Activated T-cell treated with anti-CD3 and anti-CD28 coated beads for 24 hours (primary cell): Measurements from ENCODE around the gene EIF3L.

Source experiments
- DNase-seq: peaks from one replicate; pipeline ENCODE4 v3.0.0-alpha.2; 2020; ENCODE audit warnings: low read depth

EIF3L gene

GRCh38 chr22:37905534-37906363 lies 56.5 kb downstream of the EIF3L start, which contains the start of gene MICALL1:
MICALL1 (plus strand) TSS chr22:37906297; CDS start chr22:37906423, 126 bp downstream.
- DNase-seq = peak; percentile 34

GRCh38 chr22:37906364-37907008 lies 57.3 kb downstream of the EIF3L start:
- peak; percentile 16 for DNase-seq

GRCh38 chr22:37907036-37907954 lies 58.1 kb downstream of the EIF3L start:
- no peak for DNase-seq

- DNase-seq = no peak
These were observed 60.5 kb downstream of the EIF3L start for GRCh38 chr22:37909766-37910165.

GRCh38 chr22:37910890-37911672 lies 61.9 kb downstream of the EIF3L start:
- DNase-seq = no peak

- DNase-seq = no peak
These were observed 62.5 kb downstream of the EIF3L start for GRCh38 chr22:37911697-37912096.

GRCh38 chr22:37912171-37912570 lies 63.0 kb downstream of the EIF3L start:
- DNase-seq = no peak

- no peak for DNase-seq
These were observed 64.1 kb downstream of the EIF3L start for GRCh38 chr22:37913233-37913721.

GRCh38 chr22:37916311-37916710 lies 67.1 kb downstream of the EIF3L start:
- DNase-seq = no peak

- no peak for DNase-seq
These were observed 68.8 kb downstream of the EIF3L start for GRCh38 chr22:37917874-37918548.

GRCh38 chr22:37918580-37919270 lies 69.5 kb downstream of the EIF3L start:
- no peak for DNase-seq

- DNase-seq = no peak
These were observed 70.9 kb downstream of the EIF3L start for GRCh38 chr22:37920126-37920525.

- DNase-seq = no peak
These were observed 73.0 kb downstream of the EIF3L start for GRCh38 chr22:37922191-37922590.

GRCh38 chr22:37923927-37924326 lies 74.7 kb downstream of the EIF3L start:
- no peak for DNase-seq

- DNase-seq = no peak
These were observed 75.3 kb downstream of the EIF3L start for GRCh38 chr22:37924386-37925065.

- DNase-seq = no peak
These were observed 76.1 kb downstream of the EIF3L start for GRCh38 chr22:37925330-37925729.

- no peak for DNase-seq
These were observed 76.5 kb downstream of the EIF3L start for GRCh38 chr22:37925767-37926166.

- no peak for DNase-seq
These were observed 77.1 kb downstream of the EIF3L start for GRCh38 chr22:37926358-37926757.
